Activated naive CD8-positive, alpha-beta T cell (primary cell): ENCODE measurements around the gene TRAF3IP1.

ENCODE experiments used
- H3K27ac Mint-ChIP-seq: one replicate; pipeline ENCODE4 v1.8.0; 2021; ENCODE audit warnings: mixed read lengths
- H3K27me3 Mint-ChIP-seq: one replicate; pipeline ENCODE4 v1.8.0; 2021; ENCODE audit warnings: mixed read lengths
- H3K36me3 Mint-ChIP-seq: one replicate; pipeline ENCODE4 v1.8.0; 2021; ENCODE audit warnings: mixed read lengths
- H3K4me1 Mint-ChIP-seq: one replicate; pipeline ENCODE4 v1.8.0; 2021; ENCODE audit warnings: low read depth, mixed read lengths
- H3K4me3 Mint-ChIP-seq: one replicate; pipeline ENCODE4 v1.8.0; 2021; ENCODE audit warnings: mild to moderate bottlenecking, mixed read lengths
- H3K9me3 Mint-ChIP-seq: one replicate; pipeline ENCODE4 v1.8.0; 2021; ENCODE audit warnings: low read depth, mixed read lengths

TRAF3IP1 gene

GRCh38 chr2:238422285-238422684 lies 102.0 kb downstream of the TRAF3IP1 start:
- no peaks in the 10 kb centered on the region for H3K9me3 Mint-ChIP-seq
- peaks cover 8% of the 10 kb centered on the region for H3K4me1 Mint-ChIP-seq
- H3K4me3 Mint-ChIP-seq, result no peak overlapping the region
- H3K27ac Mint-ChIP-seq, result no peak overlapping the region
- no peaks in the 10 kb centered on the region for H3K27me3 Mint-ChIP-seq
- H3K36me3 Mint-ChIP-seq, result no peaks in the 10 kb centered on the region

GRCh38 chr2:238422940-238423339 lies 102.6 kb downstream of the TRAF3IP1 start:
- H3K4me3 Mint-ChIP-seq, result no peak overlapping the region
- H3K4me1 Mint-ChIP-seq, result peaks cover 13% of the 10 kb centered on the region
- H3K27ac Mint-ChIP-seq, result no peak overlapping the region

GRCh38 chr2:238423561-238424312 lies 103.4 kb downstream of the TRAF3IP1 start:
- Mint-ChIP-seq H3K36me3 (peaks cover 3% of the 10 kb centered on the region), H3K27me3 (no peaks in the 10 kb centered on the region), H3K4me3 (no peak overlapping the region), H3K9me3 (no peaks in the 10 kb centered on the region), H3K4me1 (peaks cover 21% of the 10 kb centered on the region), H3K27ac (no peak overlapping the region)

More at GRCh38 chr2:238422940-238423339, 102.6 kb downstream of the TRAF3IP1 start:
- Mint-ChIP-seq H3K36me3 (peaks cover 2% of the 10 kb centered on the region), H3K9me3 (no peaks in the 10 kb centered on the region), H3K27me3 (no peaks in the 10 kb centered on the region)

- H3K4me1 Mint-ChIP-seq, result peaks cover 27% of the 10 kb centered on the region
- no peak overlapping the region for H3K27ac Mint-ChIP-seq
- no peaks in the 10 kb centered on the region for H3K9me3 Mint-ChIP-seq
- H3K36me3 Mint-ChIP-seq, result peaks cover 3% of the 10 kb centered on the region
- H3K4me3 Mint-ChIP-seq, result peak overlapping the region; percentile 61
- H3K27me3 Mint-ChIP-seq, result no peaks in the 10 kb centered on the region
Observed at GRCh38 chr2:238424313-238424700, 104.0 kb downstream of the TRAF3IP1 start.

GRCh38 chr2:238425505-238425978 lies 105.2 kb downstream of the TRAF3IP1 start:
- Mint-ChIP-seq H3K4me3 (peak overlapping the region; percentile 65), H3K9me3 (peaks cover 6% of the 10 kb centered on the region), H3K27me3 (no peaks in the 10 kb centered on the region), H3K4me1 (peaks cover 38% of the 10 kb centered on the region), H3K36me3 (peaks cover 9% of the 10 kb centered on the region), H3K27ac (peak overlapping the region; percentile 81)

- Mint-ChIP-seq H3K9me3 (peaks cover 6% of the 10 kb centered on the region), H3K27ac (peak overlapping the region; percentile 90), H3K36me3 (peaks cover 10% of the 10 kb centered on the region), H3K27me3 (no peaks in the 10 kb centered on the region), H3K4me3 (peak overlapping the region; percentile 88), H3K4me1 (peaks cover 43% of the 10 kb centered on the region)
Observed at GRCh38 chr2:238425979-238426567, 105.8 kb downstream of the TRAF3IP1 start.

GRCh38 chr2:238426568-238427434 lies 106.5 kb downstream of the TRAF3IP1 start, which contains the start of gene ASB1:
Gene ASB1, plus strand, starts transcription at chr2:238426927. Its CDS starts 144 bp downstream, at chr2:238427071.
- H3K4me3 Mint-ChIP-seq, result peak within 1 kb of the TSS; percentile 93
- H3K27ac Mint-ChIP-seq, result peak within 1 kb of the TSS; percentile 95
- H3K36me3 Mint-ChIP-seq, result peaks cover 10% of the 10 kb centered on the region
- H3K4me1 Mint-ChIP-seq, result peaks cover 48% of the 10 kb centered on the region
- H3K9me3 Mint-ChIP-seq, result peaks cover 6% of the 10 kb centered on the region
- H3K27me3 Mint-ChIP-seq, result no peaks in the 10 kb centered on the region

GRCh38 chr2:238427435-238428162 lies 107.3 kb downstream of the TRAF3IP1 start:
- no peaks in the 10 kb centered on the region for H3K27me3 Mint-ChIP-seq
- peak overlapping the region; percentile 95 for H3K27ac Mint-ChIP-seq
- peaks cover 6% of the 10 kb centered on the region for H3K9me3 Mint-ChIP-seq
- peak overlapping the region; percentile 93 for H3K4me3 Mint-ChIP-seq
- H3K36me3 Mint-ChIP-seq, result peaks cover 10% of the 10 kb centered on the region
- H3K4me1 Mint-ChIP-seq, result peaks cover 51% of the 10 kb centered on the region

GRCh38 chr2:238428866-238429265 lies 108.5 kb downstream of the TRAF3IP1 start:
- Mint-ChIP-seq H3K4me1 (peaks cover 54% of the 10 kb centered on the region), H3K27me3 (no peaks in the 10 kb centered on the region), H3K9me3 (peaks cover 6% of the 10 kb centered on the region), H3K27ac (no peak overlapping the region), H3K4me3 (peak overlapping the region; percentile 93), H3K36me3 (peaks cover 10% of the 10 kb centered on the region)

GRCh38 chr2:238430781-238431180 lies 110.5 kb downstream of the TRAF3IP1 start:
- peak overlapping the region; percentile 8 for H3K4me3 Mint-ChIP-seq
- H3K9me3 Mint-ChIP-seq, result peaks cover 6% of the 10 kb centered on the region
- H3K27me3 Mint-ChIP-seq, result no peaks in the 10 kb centered on the region
- peaks cover 11% of the 10 kb centered on the region for H3K36me3 Mint-ChIP-seq
- H3K4me1 Mint-ChIP-seq, result peaks cover 56% of the 10 kb centered on the region
- peak overlapping the region; percentile 24 for H3K27ac Mint-ChIP-seq

GRCh38 chr2:238431456-238431855 lies 111.1 kb downstream of the TRAF3IP1 start:
- H3K9me3 Mint-ChIP-seq, result peaks cover 6% of the 10 kb centered on the region
- H3K27ac Mint-ChIP-seq, result peak overlapping the region; percentile 24
- H3K36me3 Mint-ChIP-seq, result peaks cover 11% of the 10 kb centered on the region
- no peaks in the 10 kb centered on the region for H3K27me3 Mint-ChIP-seq
- no peak overlapping the region for H3K4me3 Mint-ChIP-seq
- peaks cover 57% of the 10 kb centered on the region for H3K4me1 Mint-ChIP-seq

- peaks cover 6% of the 10 kb centered on the region for H3K9me3 Mint-ChIP-seq
- no peak overlapping the region for H3K27ac Mint-ChIP-seq
- peaks cover 15% of the 10 kb centered on the region for H3K36me3 Mint-ChIP-seq
- no peaks in the 10 kb centered on the region for H3K27me3 Mint-ChIP-seq
- H3K4me3 Mint-ChIP-seq, result no peak overlapping the region
- peaks cover 58% of the 10 kb centered on the region for H3K4me1 Mint-ChIP-seq
Observed at GRCh38 chr2:238433300-238433915, 113.1 kb downstream of the TRAF3IP1 start.

GRCh38 chr2:238433941-238434845 lies 113.9 kb downstream of the TRAF3IP1 start:
- Mint-ChIP-seq H3K27me3 (no peaks in the 10 kb centered on the region), H3K4me1 (peaks cover 57% of the 10 kb centered on the region), H3K36me3 (peaks cover 17% of the 10 kb centered on the region), H3K27ac (peak overlapping the region; percentile 59), H3K9me3 (peaks cover 6% of the 10 kb centered on the region), H3K4me3 (no peak overlapping the region)
